K562 (cell line): Measurements from ENCODE around the gene TP73. TPM values are rescaled to one million over a fixed set of nuclear protein-coding genes. Genes with fewer than 3 reads are reported as not detected.

Source experiments
- BDP1 ChIP-seq: IDR thresholded peaks from 3 replicates; pipeline ENCODE4 v1.6.1; 2011; ENCODE audit not compliant: insufficient read length, insufficient read depth
- CREB3L1 ChIP-seq: fragments of 450-650 bp; IDR thresholded peaks from 2 replicates; pipeline ENCODE4 v1.6.1; 2014; ENCODE audit warnings: low read depth, mild to moderate bottlenecking, moderate library complexity, borderline replicate concordance
- DIDO1 ChIP-seq: fragments of 450-650 bp; IDR thresholded peaks from 2 replicates; pipeline ENCODE4 v1.6.1; 2016; ENCODE audit warnings: low read depth, missing biosample characterization, missing genetic modification characterization
- HNRNPK ChIP-seq: fragments of 200-400 bp; formaldehyde crosslinking; IDR thresholded peaks from one replicate; pipeline ENCODE4 v1.6.1; 2018; ENCODE audit warnings: mild to moderate bottlenecking, low read depth, low read length; ENCODE audit not compliant: poor library complexity, severe bottlenecking
- LEF1 ChIP-seq: fragments of 450-650 bp; IDR thresholded peaks from 2 replicates; pipeline ENCODE4 v1.6.1; 2016; ENCODE audit warnings: mild to moderate bottlenecking
- NFE2L1 ChIP-seq: fragments of 450-650 bp; IDR thresholded peaks from 2 replicates; pipeline ENCODE4 v1.6.1; 2016; ENCODE audit warnings: missing genetic modification characterization, low read depth, mild to moderate bottlenecking, missing compliant biosample characterization, moderate library complexity, borderline replicate concordance
- PTBP1 ChIP-seq: fragments of 200-400 bp; formaldehyde crosslinking; IDR thresholded peaks from 2 replicates; pipeline ENCODE4 v1.6.1; 2017; ENCODE audit warnings: low read depth, low read length
- SIN3A ChIP-seq, 2 experiments: fragments of 150-350 bp in 1 of 2; IDR thresholded peaks; 2 replicates each; pipeline ENCODE4 v1.6.1; 2011 to 2016; ENCODE audit warnings: borderline replicate concordance in 2 of 2, low read depth in 2 of 2, low read length in 2 of 2, mild to moderate bottlenecking in 2 of 2, moderate library complexity in 2 of 2; ENCODE audit not compliant: control insufficient read depth in 1 of 2
- SMAD4 ChIP-seq: fragments of 250-450 bp; sonication (Bioruptor Pico); conservative IDR thresholded peaks from 2 replicates; pipeline ENCODE4 v1.8.0; 2021; ENCODE audit warnings: inconsistent platforms, mild to moderate bottlenecking, moderate library complexity
- ZNF175 ChIP-seq: fragments of 200-800 bp; sonication (Bioruptor generic); IDR thresholded peaks from 2 replicates; pipeline ENCODE4 v1.6.1; 2016; ENCODE audit warnings: low read depth, mild to moderate bottlenecking, missing genetic modification characterization, missing compliant biosample characterization
- ZNF277 ChIP-seq: fragments of 250-450 bp; sonication (Bioruptor Pico); IDR thresholded peaks from 2 replicates; pipeline ENCODE4 v1.8.0; 2022; ENCODE audit warnings: inconsistent platforms, mild to moderate bottlenecking, moderate library complexity, borderline replicate concordance
- polyA plus RNA-seq, 8 experiments: library from polyadenylated mRNA; depleted of rRNA in 4 of 8; stranded (reverse) in 5 of 8; unstranded in 3 of 8; fragments of >200 nt; fragmentation: Nextera tagmentation in 2 of 8; fragmentation: Illumina TruSeq in 1 of 8; extraction: Ambion mirVana in 2 of 8; extraction: Trizol in 1 of 8; gene quantifications; 2 replicates each; pipeline versions ENCODE4 v1.2.1 to v1.2.3, GENCODE V29; 2011 to 2014; ENCODE audit warnings: inconsistent platforms in 1 of 8, missing spikeins in 1 of 8
- total RNA-seq, 7 experiments: library from RNA; depleted of rRNA in 6 of 7; stranded (reverse); fragments of >200 nt in 6 of 7; fragmentation: Illumina TruSeq in 2 of 7; extraction: Trizol in 2 of 7; gene quantifications; 2 replicates each; pipeline versions ENCODE4 v1.2.1 to v1.2.3, GENCODE V29; 2011 to 2021; ENCODE audit warnings: low replicate concordance in 1 of 7
- TF ChIP-seq, protein P1 (sequence below): fragments of 450-650 bp; formaldehyde crosslinking; IDR thresholded peaks from 2 replicates; pipeline ENCODE4 v1.4.0; 2022; ENCODE audit warnings: mild to moderate bottlenecking, moderate library complexity
- TF ChIP-seq, protein P2 (sequence below), 3 experiments: fragments of 200-800 bp in 1 of 3; sonication (Bioruptor generic) in 1 of 3; sonication (generic) in 1 of 3; formaldehyde crosslinking in 1 of 3; IDR thresholded peaks; 2 replicates each; pipeline versions ENCODE4 v1.6.1 to v1.8.0; 2016 to 2022; ENCODE audit warnings: mild to moderate bottlenecking in 2 of 3, missing compliant biosample characterization in 2 of 3, missing genetic modification characterization in 2 of 3, missing genetic modification reagents in 1 of 3
- TF ChIP-seq, protein P3 (sequence below): fragments of 250-450 bp; sonication (Bioruptor Pico); IDR thresholded peaks from 2 replicates; pipeline ENCODE4 v1.5.0; 2021; ENCODE audit warnings: mild to moderate bottlenecking, borderline replicate concordance
- TF ChIP-seq, protein P4 (sequence below): fragments of 250-450 bp; sonication (Bioruptor Pico); IDR thresholded peaks from 2 replicates; pipeline ENCODE4 v1.8.0; 2022; ENCODE audit warnings: inconsistent platforms

The TP73 gene
- total and polyA plus RNA-seq, 9 of the 15 experiments (the other 6 are each of a cell fraction or from before 2014, with no cell fraction given) = 0.07 to 1.6 (median 0.40) TPM; not detected in 2

GRCh38 chr1:3625151-3625907, 27.0 kb upstream of the TP73 start (continued):
- TF ChIP-seq ZNF277 (CRISPR knock-in tag) = no peak
- no peak for TF ChIP-seq PTBP1
- TF ChIP-seq, protein P1, sequence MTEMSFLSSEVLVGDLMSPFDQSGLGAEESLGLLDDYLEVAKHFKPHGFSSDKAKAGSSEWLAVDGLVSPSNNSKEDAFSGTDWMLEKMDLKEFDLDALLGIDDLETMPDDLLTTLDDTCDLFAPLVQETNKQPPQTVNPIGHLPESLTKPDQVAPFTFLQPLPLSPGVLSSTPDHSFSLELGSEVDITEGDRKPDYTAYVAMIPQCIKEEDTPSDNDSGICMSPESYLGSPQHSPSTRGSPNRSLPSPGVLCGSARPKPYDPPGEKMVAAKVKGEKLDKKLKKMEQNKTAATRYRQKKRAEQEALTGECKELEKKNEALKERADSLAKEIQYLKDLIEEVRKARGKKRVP (CRISPR knock-in tag) = no peak
- TF ChIP-seq LEF1 = no peak
- TF ChIP-seq NFE2L1 = no peak
- TF ChIP-seq, protein P2, sequence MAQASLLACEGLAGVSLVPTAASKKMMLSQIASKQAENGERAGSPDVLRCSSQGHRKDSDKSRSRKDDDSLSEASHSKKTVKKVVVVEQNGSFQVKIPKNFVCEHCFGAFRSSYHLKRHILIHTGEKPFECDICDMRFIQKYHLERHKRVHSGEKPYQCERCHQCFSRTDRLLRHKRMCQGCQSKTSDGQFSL (CRISPR knock-in tag; IDR thresholded peaks at IDR 0.05) = peak; percentile 81; the same call in 1 of the 2 replicates
- TF ChIP-seq, protein P2 (tag; IDR thresholded peaks at IDR 0.05) = no peak
- TF ChIP-seq, protein P3, sequence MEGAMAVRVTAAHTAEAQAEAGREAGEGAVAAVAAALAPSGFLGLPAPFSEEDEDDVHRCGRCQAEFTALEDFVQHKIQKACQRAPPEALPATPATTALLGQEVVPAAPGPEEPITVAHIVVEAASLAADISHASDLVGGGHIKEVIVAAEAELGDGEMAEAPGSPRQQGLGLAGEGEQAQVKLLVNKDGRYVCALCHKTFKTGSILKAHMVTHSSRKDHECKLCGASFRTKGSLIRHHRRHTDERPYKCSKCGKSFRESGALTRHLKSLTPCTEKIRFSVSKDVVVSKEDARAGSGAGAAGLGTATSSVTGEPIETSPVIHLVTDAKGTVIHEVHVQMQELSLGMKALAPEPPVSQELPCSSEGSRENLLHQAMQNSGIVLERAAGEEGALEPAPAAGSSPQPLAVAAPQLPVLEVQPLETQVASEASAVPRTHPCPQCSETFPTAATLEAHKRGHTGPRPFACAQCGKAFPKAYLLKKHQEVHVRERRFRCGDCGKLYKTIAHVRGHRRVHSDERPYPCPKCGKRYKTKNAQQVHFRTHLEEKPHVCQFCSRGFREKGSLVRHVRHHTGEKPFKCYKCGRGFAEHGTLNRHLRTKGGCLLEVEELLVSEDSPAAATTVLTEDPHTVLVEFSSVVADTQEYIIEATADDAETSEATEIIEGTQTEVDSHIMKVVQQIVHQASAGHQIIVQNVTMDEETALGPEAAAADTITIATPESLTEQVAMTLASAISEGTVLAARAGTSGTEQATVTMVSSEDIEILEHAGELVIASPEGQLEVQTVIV (CRISPR knock-in tag) = no peak
- no peak for TF ChIP-seq CREB3L1
- TF ChIP-seq, protein P4, sequence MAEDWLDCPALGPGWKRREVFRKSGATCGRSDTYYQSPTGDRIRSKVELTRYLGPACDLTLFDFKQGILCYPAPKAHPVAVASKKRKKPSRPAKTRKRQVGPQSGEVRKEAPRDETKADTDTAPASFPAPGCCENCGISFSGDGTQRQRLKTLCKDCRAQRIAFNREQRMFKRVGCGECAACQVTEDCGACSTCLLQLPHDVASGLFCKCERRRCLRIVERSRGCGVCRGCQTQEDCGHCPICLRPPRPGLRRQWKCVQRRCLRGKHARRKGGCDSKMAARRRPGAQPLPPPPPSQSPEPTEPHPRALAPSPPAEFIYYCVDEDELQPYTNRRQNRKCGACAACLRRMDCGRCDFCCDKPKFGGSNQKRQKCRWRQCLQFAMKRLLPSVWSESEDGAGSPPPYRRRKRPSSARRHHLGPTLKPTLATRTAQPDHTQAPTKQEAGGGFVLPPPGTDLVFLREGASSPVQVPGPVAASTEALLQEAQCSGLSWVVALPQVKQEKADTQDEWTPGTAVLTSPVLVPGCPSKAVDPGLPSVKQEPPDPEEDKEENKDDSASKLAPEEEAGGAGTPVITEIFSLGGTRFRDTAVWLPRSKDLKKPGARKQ (CRISPR knock-in tag) = no peak
- TF ChIP-seq SIN3A (IDR thresholded peaks at IDR 0.05; ENCODE audit: borderline replicate concordance in 2 of 2, control insufficient read depth in 1 of 2, low read depth in 2 of 2, low read length in 2 of 2) = peak in 1 of 2 experiments; percentile 47; a peak in 1 of 4 replicates
- no peak for TF ChIP-seq DIDO1 (tag)
- no peak for TF ChIP-seq ZNF175 (CRISPR knock-in tag)
- TF ChIP-seq BDP1 = no peak
- peak; percentile 76 for TF ChIP-seq SMAD4 (CRISPR knock-in tag)
- TF ChIP-seq HNRNPK = no peak
